WTC11 (cell line): ENCODE results near the gene SLC19A1. TPM values are rescaled to one million over a fixed set of nuclear protein-coding genes. Genes with fewer than 3 reads are reported as not detected.
A peak's percentile ranks its signal among the peaks of the same experiment; 100 is the strongest.

ENCODE experiments used
- ATAC-seq: fragments of 200-7000 bp; cut with Tn5 transposase; 2 replicates; pipeline ENCODE4 v1.10.0; 2021; ENCODE audit warnings: mild to moderate bottlenecking, moderate library complexity
- CTCF ChIA-PET: fragments of 300-600 bp; sonication (Branson Sonifier 250); formaldehyde crosslinking; loops from one replicate; lab custom pipeline; 2021; ENCODE audit warnings: antibody characterized with exemption; lab: Charles Lee
- POLR2A ChIA-PET: fragments of 350-600 bp; sonication (Branson Sonifier 250); formaldehyde crosslinking; loops from one replicate; lab custom pipeline; 2021; ENCODE audit warnings: antibody characterized with exemption; lab: Charles Lee
- DNase-seq: peaks from one replicate; pipeline ENCODE4 v3.0.0; 2021; ENCODE audit warnings: low spot score
- H3K27ac Mint-ChIP-seq: 2 replicates; pipeline ENCODE4 v1.8.0; 2021; ENCODE audit warnings: mixed read lengths
- H3K27me3 Mint-ChIP-seq: 2 replicates; pipeline ENCODE4 v1.8.0; 2021; ENCODE audit warnings: low read depth, mild to moderate bottlenecking, moderate library complexity, mixed read lengths
- H3K36me3 Mint-ChIP-seq: 2 replicates; pipeline ENCODE4 v1.8.0; 2021; ENCODE audit warnings: mixed read lengths
- H3K4me1 Mint-ChIP-seq: 2 replicates; pipeline ENCODE4 v1.8.0; 2022; ENCODE audit warnings: mixed read lengths
- H3K4me3 Mint-ChIP-seq: 2 replicates; pipeline ENCODE4 v1.8.0; 2021; ENCODE audit warnings: mild to moderate bottlenecking, moderate library complexity, mixed read lengths
- H3K9me3 Mint-ChIP-seq: 2 replicates; pipeline ENCODE4 v1.8.0; 2021; ENCODE audit warnings: mixed read lengths
- AR ChIP-seq: fragments of 250-450 bp; sonication (Bioruptor Pico); IDR thresholded peaks from 2 replicates; pipeline ENCODE4 v1.9.0; 2021; ENCODE audit warnings: mild to moderate bottlenecking
- ARID4B ChIP-seq: sonication (generic); formaldehyde crosslinking; IDR thresholded peaks from 2 replicates; pipeline ENCODE4 v1.8.0; 2023; ENCODE audit warnings: missing genetic modification reagents, mild to moderate bottlenecking, borderline replicate concordance
- ATF6 ChIP-seq: sonication (generic); formaldehyde crosslinking; IDR thresholded peaks from 2 replicates; pipeline ENCODE4 v1.8.1; 2023; ENCODE audit warnings: mild to moderate bottlenecking, missing genetic modification reagents
- ELF4 ChIP-seq: sonication (generic); formaldehyde crosslinking; IDR thresholded peaks from 2 replicates; pipeline ENCODE4 v1.8.1; 2022; ENCODE audit warnings: low read depth, mild to moderate bottlenecking, moderate library complexity, missing genetic modification reagents
- GTF2I ChIP-seq: fragments of 250-450 bp; sonication (Bioruptor Pico); conservative IDR thresholded peaks from 2 replicates; pipeline ENCODE4 v1.4.0; 2021; ENCODE audit warnings: mild to moderate bottlenecking
- IRF2 ChIP-seq: sonication (generic); formaldehyde crosslinking; IDR thresholded peaks from 2 replicates; pipeline ENCODE4 v1.8.0; 2022; ENCODE audit warnings: low read depth, missing genetic modification reagents, borderline replicate concordance
- KAT7 ChIP-seq: sonication (generic); formaldehyde crosslinking; IDR thresholded peaks from 2 replicates; pipeline ENCODE4 v1.8.1; 2023; ENCODE audit warnings: missing genetic modification reagents, mild to moderate bottlenecking, borderline replicate concordance
- MAX ChIP-seq: sonication (generic); formaldehyde crosslinking; IDR thresholded peaks from 2 replicates; pipeline ENCODE4 v1.8.0; 2022; ENCODE audit warnings: mild to moderate bottlenecking, missing genetic modification reagents
- NFYB ChIP-seq: sonication (generic); formaldehyde crosslinking; conservative IDR thresholded peaks from 2 replicates; pipeline ENCODE4 v1.8.0; 2022; ENCODE audit warnings: low read depth, missing genetic modification reagents
- NR3C1 ChIP-seq: sonication (generic); formaldehyde crosslinking; conservative IDR thresholded peaks from 2 replicates; pipeline ENCODE4 v1.8.1; 2023; ENCODE audit warnings: low read depth, mild to moderate bottlenecking, missing genetic modification reagents
- PREB ChIP-seq: sonication (generic); formaldehyde crosslinking; IDR thresholded peaks from 2 replicates; pipeline ENCODE4 v1.8.1; 2022; ENCODE audit warnings: mild to moderate bottlenecking, missing genetic modification reagents, moderate library complexity, borderline replicate concordance
- SMAD3 ChIP-seq: sonication (generic); formaldehyde crosslinking; IDR thresholded peaks from 2 replicates; pipeline ENCODE4 v1.8.0; 2022; ENCODE audit warnings: missing genetic modification reagents, mild to moderate bottlenecking, borderline replicate concordance
- STAT6 ChIP-seq: sonication (generic); formaldehyde crosslinking; conservative IDR thresholded peaks from 2 replicates; pipeline ENCODE4 v1.8.1; 2023; ENCODE audit warnings: mild to moderate bottlenecking, low read depth, missing genetic modification reagents, moderate library complexity
- ZBTB21 ChIP-seq: sonication (generic); formaldehyde crosslinking; IDR thresholded peaks from 2 replicates; pipeline ENCODE4 v1.8.1; 2023; ENCODE audit warnings: mild to moderate bottlenecking, missing genetic modification reagents, borderline replicate concordance
- ZNF121 ChIP-seq: sonication (generic); formaldehyde crosslinking; IDR thresholded peaks from 2 replicates; pipeline ENCODE4 v1.8.0; 2023; ENCODE audit warnings: missing genetic modification reagents
- ZNF138 ChIP-seq: sonication (generic); formaldehyde crosslinking; conservative IDR thresholded peaks from 2 replicates; pipeline ENCODE4 v1.8.1; 2022; ENCODE audit warnings: mild to moderate bottlenecking, moderate library complexity, missing genetic modification reagents
- total RNA-seq: library from RNA; stranded (reverse); gene quantifications from 3 replicates; pipeline ENCODE4 v1.2.3, GENCODE V29; 2021

Gene SLC19A1
- total RNA-seq, 1 experiment from 2014 or later = 29.8 TPM

GRCh38 chr21:45578811-45579381 lies 36.7 kb upstream of the SLC19A1 start:
- H3K27me3 Mint-ChIP-seq = peaks cover 13% of the 10 kb centered on the region
- ChIA-PET CTCF (interaction anchor here (6.4 kb wide), 1 partner anchor 23 kb away, joined by 41 read pairs; no protein-coding TSS in a partner anchor), POLR2A (no interaction called here)
- peaks cover 17% of the 10 kb centered on the region for H3K9me3 Mint-ChIP-seq
- peaks cover 3% of the 10 kb centered on the region; the same call in 1 of the 2 replicates for H3K36me3 Mint-ChIP-seq
- peak; percentile 9 for DNase-seq
- TF ChIP-seq ZNF121 (CRISPR knock-in tag) = no peak
- TF ChIP-seq MAX (CRISPR knock-in tag) = no peak
- TF ChIP-seq SMAD3 (CRISPR knock-in tag) = no peak
- TF ChIP-seq ARID4B = no peak
- TF ChIP-seq NR3C1 (CRISPR knock-in tag) = no peak
- no peaks in the 10 kb centered on the region for H3K4me1 Mint-ChIP-seq
- H3K4me3 Mint-ChIP-seq = no peak overlapping the region
- no peak for ATAC-seq
- H3K27ac Mint-ChIP-seq = no peak overlapping the region

GRCh38 chr21:45578176-45578801 lies 36.0 kb upstream of the SLC19A1 start:
- Mint-ChIP-seq H3K4me1 (no peaks in the 10 kb centered on the region), H3K27me3 (peaks cover 9% of the 10 kb centered on the region), H3K9me3 (peaks cover 11% of the 10 kb centered on the region), H3K36me3 (peaks cover 3% of the 10 kb centered on the region; the same call in 1 of the 2 replicates), H3K4me3 (no peak overlapping the region), H3K27ac (no peak overlapping the region)
- ChIA-PET POLR2A (no interaction called here), CTCF (interaction anchor here (6.4 kb wide), 1 partner anchor 22 kb away, joined by 41 read pairs; no protein-coding TSS in a partner anchor)
- DNase-seq (peak; percentile 9), ATAC-seq (no peak)
- no peak for TF ChIP-seq AR (CRISPR knock-in tag)
- no peak for TF ChIP-seq KAT7
- no peak for TF ChIP-seq GTF2I (CRISPR knock-in tag)
- no peak for TF ChIP-seq NFYB (CRISPR knock-in tag)
- TF ChIP-seq ELF4 = no peak
- no peak for TF ChIP-seq STAT6
- no peak for TF ChIP-seq IRF2 (CRISPR knock-in tag)
- no peak for TF ChIP-seq PREB (CRISPR knock-in tag)
- TF ChIP-seq ATF6 = no peak
- no peak for TF ChIP-seq ZNF138 (CRISPR knock-in tag)
- TF ChIP-seq ZBTB21 (CRISPR knock-in tag) = no peak
